ENCODE results near the gene SBF1. TPM values are rescaled to one million over a fixed set of nuclear protein-coding genes. Genes with fewer than 3 reads are reported as not detected.
A peak's percentile ranks its signal among the peaks of the same experiment; 100 is the strongest.

SBF1 gene
- total and polyA plus RNA-seq, 2 of the 13 experiments (the other 11 are each of a cell fraction or from before 2014, with no cell fraction given) = 31.7 to 40.9 TPM

DNA sequence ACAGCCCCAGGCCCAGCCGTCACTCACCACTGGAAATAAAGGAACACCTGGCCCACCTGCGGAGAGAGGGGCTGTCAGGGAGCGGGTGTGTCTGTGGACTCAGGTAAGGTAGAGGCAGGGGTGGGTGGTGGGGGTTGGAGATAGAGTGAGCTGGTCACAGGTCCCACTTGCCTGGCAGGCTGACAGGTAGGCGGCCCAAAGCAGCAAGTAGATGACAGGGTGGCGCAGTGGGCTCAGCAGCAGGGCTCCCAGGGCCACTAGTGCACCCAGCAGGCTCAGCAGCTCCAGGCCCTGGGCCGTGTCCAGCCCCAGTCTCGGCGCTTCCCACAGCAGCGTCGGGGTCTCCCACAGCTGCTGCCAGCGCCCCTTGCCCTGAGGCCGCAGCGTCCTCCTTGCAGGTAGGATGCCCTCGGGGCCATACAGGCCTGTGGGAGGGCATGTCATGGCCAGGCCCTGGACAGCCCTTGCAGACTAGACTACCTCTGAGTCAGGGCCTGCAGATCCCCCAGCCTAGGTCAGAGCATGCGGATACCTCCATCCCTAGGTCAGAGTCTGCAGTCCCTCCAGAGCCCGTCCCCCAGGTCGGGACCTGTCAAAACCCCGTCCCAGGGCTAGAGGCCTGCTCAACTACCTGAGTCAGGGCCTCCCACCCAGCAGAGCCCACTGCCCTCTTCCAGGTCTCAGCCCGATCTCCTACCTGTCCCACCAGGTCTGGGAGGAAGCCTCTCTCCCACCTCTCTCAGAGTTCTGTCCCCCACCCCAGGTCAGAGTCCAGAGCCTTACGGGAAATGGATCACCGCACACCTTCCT is 32.0 kb upstream of the SBF1 start (continued):
- TF ChIP-seq, protein P1, sequence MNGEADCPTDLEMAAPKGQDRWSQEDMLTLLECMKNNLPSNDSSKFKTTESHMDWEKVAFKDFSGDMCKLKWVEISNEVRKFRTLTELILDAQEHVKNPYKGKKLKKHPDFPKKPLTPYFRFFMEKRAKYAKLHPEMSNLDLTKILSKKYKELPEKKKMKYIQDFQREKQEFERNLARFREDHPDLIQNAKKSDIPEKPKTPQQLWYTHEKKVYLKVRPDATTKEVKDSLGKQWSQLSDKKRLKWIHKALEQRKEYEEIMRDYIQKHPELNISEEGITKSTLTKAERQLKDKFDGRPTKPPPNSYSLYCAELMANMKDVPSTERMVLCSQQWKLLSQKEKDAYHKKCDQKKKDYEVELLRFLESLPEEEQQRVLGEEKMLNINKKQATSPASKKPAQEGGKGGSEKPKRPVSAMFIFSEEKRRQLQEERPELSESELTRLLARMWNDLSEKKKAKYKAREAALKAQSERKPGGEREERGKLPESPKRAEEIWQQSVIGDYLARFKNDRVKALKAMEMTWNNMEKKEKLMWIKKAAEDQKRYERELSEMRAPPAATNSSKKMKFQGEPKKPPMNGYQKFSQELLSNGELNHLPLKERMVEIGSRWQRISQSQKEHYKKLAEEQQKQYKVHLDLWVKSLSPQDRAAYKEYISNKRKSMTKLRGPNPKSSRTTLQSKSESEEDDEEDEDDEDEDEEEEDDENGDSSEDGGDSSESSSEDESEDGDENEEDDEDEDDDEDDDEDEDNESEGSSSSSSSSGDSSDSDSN (CRISPR knock-in tag; IDR thresholded peaks at IDR 0.05) = peak; percentile 58; the same call in 1 of the 2 replicates
- TF ChIP-seq, protein P2, sequence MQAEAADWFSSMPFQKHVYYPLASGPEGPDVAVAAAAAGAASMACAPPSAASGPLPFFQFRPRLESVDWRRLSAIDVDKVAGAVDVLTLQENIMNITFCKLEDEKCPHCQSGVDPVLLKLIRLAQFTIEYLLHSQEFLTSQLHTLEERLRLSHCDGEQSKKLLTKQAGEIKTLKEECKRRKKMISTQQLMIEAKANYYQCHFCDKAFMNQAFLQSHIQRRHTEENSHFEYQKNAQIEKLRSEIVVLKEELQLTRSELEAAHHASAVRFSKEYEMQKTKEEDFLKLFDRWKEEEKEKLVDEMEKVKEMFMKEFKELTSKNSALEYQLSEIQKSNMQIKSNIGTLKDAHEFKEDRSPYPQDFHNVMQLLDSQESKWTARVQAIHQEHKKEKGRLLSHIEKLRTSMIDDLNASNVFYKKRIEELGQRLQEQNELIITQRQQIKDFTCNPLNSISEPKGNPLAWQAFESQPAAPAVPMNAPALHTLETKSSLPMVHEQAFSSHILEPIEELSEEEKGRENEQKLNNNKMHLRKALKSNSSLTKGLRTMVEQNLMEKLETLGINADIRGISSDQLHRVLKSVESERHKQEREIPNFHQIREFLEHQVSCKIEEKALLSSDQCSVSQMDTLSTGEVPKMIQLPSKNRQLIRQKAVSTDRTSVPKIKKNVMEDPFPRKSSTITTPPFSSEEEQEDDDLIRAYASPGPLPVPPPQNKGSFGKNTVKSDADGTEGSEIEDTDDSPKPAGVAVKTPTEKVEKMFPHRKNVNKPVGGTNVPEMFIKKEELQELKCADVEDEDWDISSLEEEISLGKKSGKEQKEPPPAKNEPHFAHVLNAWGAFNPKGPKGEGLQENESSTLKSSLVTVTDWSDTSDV (CRISPR knock-in tag; IDR thresholded peaks at IDR 0.05) = 0 out of 2 replicates have a peak, but pooled peaks have one; percentile 58
- TF ChIP-seq DMAP1 (CRISPR knock-in tag; IDR thresholded peaks at IDR 0.05) (peak; percentile 35; the same call in 1 of the 2 replicates), ZNF563 (CRISPR knock-in tag; IDR thresholded peaks at IDR 0.05) (0 out of 2 replicates have a peak, but pooled peaks have one; percentile 42), SRY (CRISPR knock-in tag; IDR thresholded peaks at IDR 0.05) (peak; percentile 49; the same call in 1 of the 2 replicates)
- TF ChIP-seq, protein P3, sequence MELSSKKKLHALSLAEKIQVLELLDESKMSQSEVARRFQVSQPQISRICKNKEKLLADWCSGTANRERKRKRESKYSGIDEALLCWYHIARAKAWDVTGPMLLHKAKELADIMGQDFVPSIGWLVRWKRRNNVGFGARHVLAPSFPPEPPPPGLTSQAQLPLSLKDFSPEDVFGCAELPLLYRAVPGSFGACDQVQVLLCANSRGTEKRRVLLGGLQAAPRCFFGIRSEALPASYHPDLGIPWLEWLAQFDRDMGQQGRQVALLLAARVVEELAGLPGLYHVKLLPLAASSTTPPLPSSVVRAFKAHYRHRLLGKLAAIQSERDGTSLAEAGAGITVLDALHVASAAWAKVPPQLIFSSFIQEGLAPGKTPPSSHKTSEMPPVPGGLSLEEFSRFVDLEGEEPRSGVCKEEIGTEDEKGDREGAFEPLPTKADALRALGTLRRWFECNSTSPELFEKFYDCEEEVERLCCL (CRISPR knock-in tag; IDR thresholded peaks at IDR 0.05; ENCODE audit: borderline replicate concordance) = peak; percentile 66; the same call in 1 of the 2 replicates

All from HepG2 (cell line).